Natural killer cell treated with Interleukin-12 subunit alpha and Interleukin-12 subunit beta and Interleukin-15 and Interleukin-18, amount 100 ng/mL, for 72 hours (primary cell): ENCODE measurements around the gene SLC25A13. TPM values are rescaled to one million over a fixed set of nuclear protein-coding genes. Genes with fewer than 3 reads are reported as not detected.

ENCODE experiments used
- ATAC-seq, 2 donors: fragments of 150-1000 bp; cut with Tn5 transposase in 1 of 2; sonication (Bioruptor Pico), chemical (Tn5 transposase) in 1 of 2; 2 replicates each; pipeline ENCODE4 v1.10.0; 2021
- DNase-seq: peaks from one replicate; pipeline ENCODE4 v3.0.0; 2022; ENCODE audit warnings: low spot score
- H3K27ac Mint-ChIP-seq, 2 donors: 1 replicate in 1 of 2; 2 replicates in 1 of 2; pipeline ENCODE4 v1.8.0; 2022; ENCODE audit warnings: mixed read lengths in 2 of 2, mild to moderate bottlenecking in 1 of 2, moderate library complexity in 1 of 2
- H3K27me3 Mint-ChIP-seq, 2 donors: 1 replicate in 1 of 2; 2 replicates in 1 of 2; pipeline ENCODE4 v1.8.0; 2022; ENCODE audit warnings: mixed read lengths in 2 of 2
- H3K36me3 Mint-ChIP-seq: one replicate; pipeline ENCODE4 v1.8.0; 2022; ENCODE audit warnings: mixed read lengths
- H3K4me1 Mint-ChIP-seq, 2 donors: 1 replicate in 1 of 2; 2 replicates in 1 of 2; pipeline ENCODE4 v1.8.0; 2022; ENCODE audit warnings: low read depth in 2 of 2, mixed read lengths in 2 of 2, mild to moderate bottlenecking in 1 of 2
- H3K4me3 Mint-ChIP-seq: one replicate; pipeline ENCODE4 v1.8.0; 2022; ENCODE audit warnings: mixed read lengths
- H3K9me3 Mint-ChIP-seq: 2 replicates; pipeline ENCODE4 v1.8.0; 2022; ENCODE audit warnings: mixed read lengths
- total RNA-seq, 2 donors: library from RNA; stranded (reverse); gene quantifications; one replicate each; pipeline ENCODE4 v1.2.3, GENCODE V29; 2022

The SLC25A13 gene
- total RNA-seq, 2 donors from 2014 or later = 15.9 to 17.0 TPM

DNA sequence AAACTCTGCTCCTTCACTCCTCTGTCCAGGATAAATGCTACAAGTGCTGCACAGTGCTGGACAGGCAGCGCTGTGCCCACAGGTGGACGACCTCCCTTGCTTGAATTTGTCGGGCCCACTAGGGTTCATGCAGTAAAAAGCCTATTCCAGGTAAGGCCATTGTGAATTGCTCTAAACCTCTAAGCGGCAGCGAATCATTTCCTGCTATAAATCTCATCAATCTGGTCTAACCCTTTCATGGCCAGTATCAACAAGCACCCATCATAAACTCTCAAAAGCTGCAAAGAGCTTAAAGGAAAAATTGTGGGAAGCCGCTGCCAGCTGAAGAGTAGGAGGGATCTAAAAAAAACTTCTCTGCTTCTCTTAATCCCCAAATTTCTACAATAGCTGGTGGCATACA, 134.2 kb downstream of the SLC25A13 start:
- Mint-ChIP-seq H3K36me3 (peaks cover 12% of the 10 kb centered on the region), H3K9me3 (no peaks in the 10 kb centered on the region), H3K4me3 (no peak overlapping the region), H3K27me3 (no peaks in the 10 kb centered on the region), H3K27ac (no peak overlapping the region), H3K4me1 (no peaks in the 10 kb centered on the region)
- ATAC-seq (no peak), DNase-seq (no peak)

DNA sequence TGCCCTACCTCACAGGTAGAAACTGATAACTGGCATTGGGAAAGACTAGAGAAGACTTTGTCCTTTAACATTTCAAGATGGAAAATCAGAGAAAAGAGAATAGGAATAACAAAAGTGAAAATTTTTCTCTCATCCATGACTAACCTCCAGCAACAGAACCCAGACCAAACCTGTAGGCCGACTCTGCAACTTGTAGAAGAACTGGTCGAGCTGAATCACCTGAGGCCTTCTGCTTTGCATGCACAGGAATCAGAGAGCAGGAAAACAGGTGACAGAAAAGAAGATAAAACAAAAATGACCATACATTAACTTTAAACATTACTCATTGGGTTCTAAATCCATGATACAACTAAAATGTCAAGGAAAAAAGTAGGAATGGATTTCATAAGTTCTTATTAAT, 137.1 kb downstream of the SLC25A13 start:
- Mint-ChIP-seq H3K36me3 (peaks cover 6% of the 10 kb centered on the region), H3K27me3 (no peaks in the 10 kb centered on the region), H3K9me3 (no peaks in the 10 kb centered on the region), H3K4me3 (no peak overlapping the region), H3K4me1 (no peaks in the 10 kb centered on the region), H3K27ac (no peak overlapping the region)
- no peak for ATAC-seq
- no peak for DNase-seq

DNA sequence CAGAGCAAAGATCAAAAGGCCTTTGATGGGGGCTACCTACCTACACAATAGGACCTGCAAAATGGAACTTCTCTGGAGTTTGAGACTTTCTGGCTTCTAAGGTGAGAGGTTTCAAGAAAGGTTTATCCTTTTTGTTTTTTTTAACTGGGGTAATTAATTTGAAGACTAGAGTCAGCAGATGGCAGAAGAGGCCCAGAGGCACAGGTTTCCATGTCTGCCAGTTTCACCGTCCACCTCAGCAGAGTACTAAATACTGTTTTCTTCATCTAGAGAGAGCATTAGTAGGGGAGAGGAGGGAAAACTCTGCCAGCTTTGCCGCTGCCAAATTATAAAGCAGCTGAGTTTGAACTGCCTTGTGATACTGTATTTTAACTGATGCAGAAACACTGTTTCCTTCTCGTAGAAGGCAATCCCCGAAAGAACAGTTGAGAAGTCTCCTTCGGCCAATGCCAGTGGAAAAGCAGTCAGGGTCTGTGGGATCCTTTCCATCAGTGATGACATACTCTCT, 138.7 kb downstream of the SLC25A13 start:
- H3K9me3 Mint-ChIP-seq = no peaks in the 10 kb centered on the region
- no peak for DNase-seq
- H3K36me3 Mint-ChIP-seq = peaks cover 6% of the 10 kb centered on the region
- no peak overlapping the region for H3K27ac Mint-ChIP-seq
- no peaks in the 10 kb centered on the region for H3K27me3 Mint-ChIP-seq
- H3K4me3 Mint-ChIP-seq = no peak overlapping the region
- no peaks in the 10 kb centered on the region for H3K4me1 Mint-ChIP-seq
- ATAC-seq = no peak

DNA sequence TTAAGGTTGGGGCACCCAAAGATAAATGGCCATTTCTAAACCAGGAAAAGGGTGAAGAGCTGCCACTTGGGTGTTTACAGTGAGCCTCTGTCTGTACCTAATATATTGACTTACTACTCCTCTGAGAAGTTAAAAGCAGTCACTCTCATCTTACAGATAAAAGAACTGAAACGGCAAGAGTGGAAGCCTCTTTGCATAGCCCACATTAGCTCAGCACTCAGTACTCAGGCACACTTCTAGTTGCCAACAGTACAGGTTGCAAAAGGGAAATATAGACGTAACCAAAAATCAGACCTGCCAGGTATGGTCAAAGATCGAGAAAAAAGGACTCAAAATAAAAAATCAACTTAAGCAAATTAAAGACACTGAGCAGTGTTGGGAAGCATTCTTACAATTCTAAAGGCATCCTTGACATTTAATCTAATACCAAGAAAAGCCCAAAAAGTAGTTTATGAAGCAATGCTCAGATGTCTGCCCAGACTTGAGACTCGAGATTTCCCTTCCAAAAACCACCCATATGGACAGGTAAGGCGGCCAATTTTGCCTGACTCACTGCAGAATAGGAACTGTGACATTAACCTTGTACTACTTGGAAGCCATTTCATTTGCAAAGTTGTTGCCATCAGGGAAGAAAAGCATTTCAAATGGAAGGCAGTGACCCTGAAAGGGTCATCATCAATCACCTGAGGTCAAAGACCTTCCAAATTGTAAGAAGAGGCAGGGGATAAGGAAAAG, 139.3 kb downstream of the SLC25A13 start:
- Mint-ChIP-seq H3K36me3 (peaks cover 9% of the 10 kb centered on the region), H3K9me3 (no peaks in the 10 kb centered on the region), H3K4me3 (no peak overlapping the region), H3K27me3 (no peaks in the 10 kb centered on the region), H3K27ac (no peak overlapping the region), H3K4me1 (no peaks in the 10 kb centered on the region)
- no peak for DNase-seq
- no peak for ATAC-seq

DNA sequence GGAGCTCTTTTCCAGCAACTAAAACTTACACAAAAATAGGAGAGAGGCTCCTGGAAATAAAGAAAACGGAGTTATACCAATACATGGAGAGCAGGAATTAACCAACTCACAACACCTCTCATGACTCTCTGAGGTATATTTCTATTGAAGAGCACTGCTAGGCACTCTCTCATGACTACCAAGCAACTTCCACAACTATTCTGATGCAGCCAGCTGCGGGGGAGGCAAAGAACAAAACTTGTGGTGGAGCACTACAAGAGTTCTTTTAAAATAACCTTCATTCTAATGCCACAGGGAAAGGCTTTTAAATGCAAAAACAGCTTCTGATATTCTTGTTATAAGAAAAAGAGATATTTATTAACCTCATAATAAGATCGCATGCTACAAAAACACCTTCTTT, 140.7 kb downstream of the SLC25A13 start:
- H3K4me3 Mint-ChIP-seq = no peak overlapping the region
- DNase-seq = no peak
- no peaks in the 10 kb centered on the region for H3K9me3 Mint-ChIP-seq
- H3K27me3 Mint-ChIP-seq = no peaks in the 10 kb centered on the region
- ATAC-seq = no peak
- no peak overlapping the region for H3K27ac Mint-ChIP-seq
- peaks cover 10% of the 10 kb centered on the region for H3K36me3 Mint-ChIP-seq
- no peaks in the 10 kb centered on the region for H3K4me1 Mint-ChIP-seq

DNA sequence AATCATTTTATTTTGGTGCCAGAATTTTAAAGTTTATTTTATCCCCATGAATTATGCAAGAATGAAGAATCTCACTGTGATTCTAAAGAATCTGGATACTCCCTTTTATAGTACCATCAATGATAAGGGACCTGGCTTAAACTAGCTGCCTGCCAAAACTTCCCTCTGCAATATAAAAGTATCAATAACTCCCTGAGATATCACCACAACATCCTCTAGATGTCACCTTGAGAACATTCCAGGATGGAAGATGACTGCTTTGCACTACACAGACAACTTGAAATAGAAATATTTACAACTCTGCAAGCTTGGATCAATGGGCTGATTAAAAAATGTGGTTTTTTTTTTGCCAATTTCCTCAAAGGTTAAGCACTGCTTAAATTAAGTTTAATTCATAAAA, 142.1 kb downstream of the SLC25A13 start:
- Mint-ChIP-seq H3K27me3 (no peaks in the 10 kb centered on the region), H3K4me1 (no peaks in the 10 kb centered on the region), H3K9me3 (no peaks in the 10 kb centered on the region), H3K27ac (no peak overlapping the region), H3K36me3 (peaks cover 10% of the 10 kb centered on the region), H3K4me3 (no peak overlapping the region)
- DNase-seq (no peak), ATAC-seq (no peak)

DNA sequence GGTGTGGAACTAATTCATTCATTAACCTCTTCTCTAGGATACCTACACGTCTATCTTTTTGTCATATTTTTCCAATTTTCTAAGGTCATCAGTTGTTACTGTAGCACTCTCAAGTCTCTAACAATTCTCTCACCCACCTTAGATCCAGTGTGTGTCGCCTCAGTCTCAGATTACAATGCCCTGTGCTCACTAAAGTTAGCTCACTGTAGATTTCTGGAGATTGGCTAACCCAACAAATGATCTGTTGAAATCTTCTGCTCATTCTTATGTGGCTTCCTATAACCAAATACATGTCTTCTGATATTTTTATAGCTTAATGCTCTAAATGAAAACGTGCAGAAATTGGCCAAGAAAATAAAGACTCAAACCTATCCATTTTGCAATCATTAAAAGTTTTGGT, 142.6 kb downstream of the SLC25A13 start:
- no peak for ATAC-seq
- Mint-ChIP-seq H3K27me3 (no peaks in the 10 kb centered on the region), H3K36me3 (peaks cover 10% of the 10 kb centered on the region), H3K27ac (no peak overlapping the region), H3K4me3 (no peak overlapping the region), H3K4me1 (no peaks in the 10 kb centered on the region), H3K9me3 (no peaks in the 10 kb centered on the region)
- DNase-seq = no peak

DNA sequence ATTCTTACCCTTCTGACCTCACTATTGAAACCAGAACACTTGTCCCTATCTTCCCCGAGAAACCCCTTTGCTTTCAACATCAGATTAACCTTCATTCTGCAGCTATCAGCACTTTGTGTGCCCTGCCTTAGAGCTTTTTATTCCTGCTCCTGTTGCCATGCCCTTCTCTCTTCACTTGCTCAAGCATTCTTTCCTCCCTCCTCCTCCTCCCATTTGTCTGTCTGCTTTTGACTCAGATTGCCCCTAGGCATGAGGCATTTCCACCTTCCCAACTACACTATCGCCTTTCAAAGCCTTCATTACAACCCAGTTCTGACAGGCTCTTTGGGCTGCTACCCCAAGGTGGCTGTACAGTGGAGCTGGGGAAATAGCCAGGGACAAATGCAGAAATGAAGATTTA, 143.3 kb downstream of the SLC25A13 start:
- peaks cover 10% of the 10 kb centered on the region for H3K36me3 Mint-ChIP-seq
- H3K4me3 Mint-ChIP-seq = no peak overlapping the region
- no peaks in the 10 kb centered on the region for H3K9me3 Mint-ChIP-seq
- no peak for ATAC-seq
- no peak for DNase-seq
- H3K4me1 Mint-ChIP-seq = no peaks in the 10 kb centered on the region
- no peak overlapping the region for H3K27ac Mint-ChIP-seq
- no peaks in the 10 kb centered on the region for H3K27me3 Mint-ChIP-seq

DNA sequence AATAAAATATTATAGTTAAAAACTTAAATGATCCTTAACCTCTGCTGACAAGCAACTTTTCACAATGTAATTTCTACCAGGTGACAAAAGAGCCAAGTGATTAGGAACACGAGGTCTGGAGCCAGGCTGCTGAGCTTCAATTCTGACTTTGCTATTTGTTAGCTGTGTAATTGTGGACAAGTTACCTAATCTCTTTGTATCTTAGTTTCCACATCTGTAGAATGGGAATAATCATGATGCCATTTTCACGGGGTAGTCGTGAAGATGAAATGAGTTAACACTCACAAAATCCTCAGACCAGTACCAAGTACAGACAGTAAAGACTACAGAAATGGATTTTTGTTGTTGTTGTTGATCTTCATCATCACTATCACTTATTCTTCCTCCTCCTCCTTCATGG, 144.5 kb downstream of the SLC25A13 start:
- no peak for ATAC-seq
- no peak for DNase-seq
- Mint-ChIP-seq H3K27ac (no peak overlapping the region), H3K4me3 (no peak overlapping the region), H3K27me3 (no peaks in the 10 kb centered on the region), H3K9me3 (no peaks in the 10 kb centered on the region), H3K36me3 (peaks cover 4% of the 10 kb centered on the region), H3K4me1 (no peaks in the 10 kb centered on the region)

DNA sequence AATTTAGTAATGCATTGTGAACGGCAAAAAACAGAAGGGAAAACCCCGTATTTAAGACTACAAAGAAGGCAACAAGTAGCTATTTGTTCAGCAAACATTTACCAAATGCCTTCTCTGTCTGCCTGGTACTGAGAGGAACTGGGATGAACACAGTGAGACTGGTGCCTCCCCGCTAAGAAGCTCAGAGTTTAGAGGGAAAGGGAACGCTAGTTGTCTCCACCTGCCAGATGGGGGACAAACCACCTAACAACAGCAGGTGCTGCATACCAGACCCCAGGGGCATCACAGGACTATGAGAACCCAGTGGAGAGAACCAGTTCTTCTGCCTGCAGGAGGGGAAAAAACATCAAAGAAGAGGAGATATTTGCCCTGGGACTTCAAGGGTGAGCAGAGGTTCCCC, 147.1 kb downstream of the SLC25A13 start:
- Mint-ChIP-seq H3K27me3 (no peaks in the 10 kb centered on the region), H3K4me1 (no peaks in the 10 kb centered on the region), H3K27ac (no peak overlapping the region), H3K9me3 (no peaks in the 10 kb centered on the region), H3K36me3 (peaks cover 4% of the 10 kb centered on the region), H3K4me3 (no peak overlapping the region)
- ATAC-seq (no peak), DNase-seq (no peak)

DNA sequence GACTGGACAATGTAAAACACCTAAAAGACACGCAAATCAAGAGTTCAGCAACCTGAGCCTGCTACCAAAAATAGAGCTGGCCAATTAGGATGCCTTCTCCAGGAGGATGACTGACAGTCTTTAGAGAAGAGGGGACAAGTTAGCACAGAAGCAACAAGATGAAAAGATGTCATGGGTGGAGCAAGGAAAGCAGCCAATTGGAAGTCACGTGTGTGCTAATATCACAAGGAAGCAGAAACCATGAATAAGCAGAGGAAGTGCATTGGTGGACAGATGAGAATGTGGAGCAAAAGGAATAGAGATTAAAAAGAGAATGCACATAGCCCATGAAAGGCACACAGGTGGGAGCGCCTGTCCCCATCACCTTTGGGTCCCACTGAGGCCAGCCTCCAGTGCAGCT, 148.1 kb downstream of the SLC25A13 start:
- Mint-ChIP-seq H3K4me3 (no peak overlapping the region), H3K9me3 (no peaks in the 10 kb centered on the region), H3K27ac (no peak overlapping the region), H3K27me3 (no peaks in the 10 kb centered on the region), H3K36me3 (peaks cover 4% of the 10 kb centered on the region), H3K4me1 (no peaks in the 10 kb centered on the region)
- DNase-seq (no peak), ATAC-seq (no peak)

DNA sequence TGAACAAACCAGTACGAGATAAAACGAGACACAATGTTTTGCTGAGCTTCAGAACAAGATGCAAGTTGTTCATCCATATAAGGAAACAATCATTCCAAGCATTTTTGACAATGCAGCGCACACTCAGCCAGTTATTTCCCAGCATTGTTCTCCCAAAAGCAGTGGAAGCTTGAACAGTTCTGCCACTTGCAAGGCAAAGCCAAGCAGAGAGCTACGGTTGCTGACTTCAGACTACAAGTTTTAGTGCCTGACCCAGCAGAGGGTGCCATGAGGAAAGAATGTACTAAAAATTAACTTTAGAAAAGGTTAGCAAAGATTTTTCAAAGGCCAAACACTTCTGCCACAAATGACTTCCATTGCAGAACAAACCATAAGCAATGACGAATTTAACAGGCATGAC, 152.5 kb downstream of the SLC25A13 start:
- Mint-ChIP-seq H3K9me3 (no peaks in the 10 kb centered on the region), H3K27ac (no peak overlapping the region), H3K4me3 (no peak overlapping the region)

DNA sequence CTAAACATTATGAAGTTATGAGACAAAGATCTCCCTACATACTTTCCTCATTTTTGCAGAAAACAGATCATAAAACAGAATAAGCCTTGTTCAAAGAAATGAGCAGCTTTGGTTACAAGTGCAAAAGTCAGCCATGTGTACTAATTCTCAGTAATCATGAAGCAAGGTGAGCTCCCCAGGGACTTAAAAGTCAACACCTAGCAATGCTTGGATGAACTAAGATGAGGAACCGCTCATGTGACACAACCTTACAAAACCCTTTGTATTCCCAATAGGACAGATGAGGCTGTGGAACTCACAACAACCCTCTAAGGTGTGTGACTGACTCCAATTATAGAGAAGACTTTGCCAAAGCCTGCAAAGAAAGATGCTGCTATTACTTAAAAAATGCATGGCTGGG, 154.5 kb downstream of the SLC25A13 start:
- Mint-ChIP-seq H3K4me1 (peaks cover 0 to 3% of the 10 kb centered on the region in 2 donors), H3K9me3 (peaks cover under 1% of the 10 kb centered on the region), H3K36me3 (peaks cover 1% of the 10 kb centered on the region), H3K27me3 (no peaks in the 10 kb centered on the region), H3K4me3 (no peak overlapping the region), H3K27ac (no peak overlapping the region)
- no peak for DNase-seq
- ATAC-seq = no peak

More for the DNA sequence above, 152.5 kb downstream of the SLC25A13 start:
- Mint-ChIP-seq H3K36me3 (no peaks in the 10 kb centered on the region), H3K27me3 (no peaks in the 10 kb centered on the region), H3K4me1 (peaks cover 0 to 3% of the 10 kb centered on the region in 2 donors)
- ATAC-seq = no peak
- DNase-seq = no peak

DNA sequence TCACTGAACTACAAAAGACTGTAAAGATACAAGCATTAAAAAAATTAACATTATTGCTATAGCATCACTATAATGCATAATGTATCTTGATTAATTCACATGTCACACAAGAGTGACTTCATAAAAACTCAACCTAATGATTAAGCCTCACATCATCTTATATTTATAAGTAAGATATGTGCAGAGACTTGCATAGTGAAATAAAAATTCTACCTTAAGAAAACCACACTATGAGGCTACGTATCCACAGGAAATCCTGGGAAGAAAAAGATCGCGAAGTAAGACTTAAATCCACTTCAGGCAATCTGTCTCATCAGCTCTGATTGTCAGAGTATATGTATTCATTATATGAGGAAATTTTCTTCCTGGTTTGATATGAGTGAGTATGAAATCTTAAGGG, 160.0 kb downstream of the SLC25A13 start:
- no peak overlapping the region for H3K27ac Mint-ChIP-seq
- no peak overlapping the region for H3K4me3 Mint-ChIP-seq
- DNase-seq (no peak), ATAC-seq (no peak)
- peaks cover 4% of the 10 kb centered on the region for H3K9me3 Mint-ChIP-seq
- peaks cover 0 to 9% of the 10 kb centered on the region in 2 donors for H3K4me1 Mint-ChIP-seq
- H3K27me3 Mint-ChIP-seq = no peaks in the 10 kb centered on the region
- H3K36me3 Mint-ChIP-seq = peaks cover 10% of the 10 kb centered on the region

DNA sequence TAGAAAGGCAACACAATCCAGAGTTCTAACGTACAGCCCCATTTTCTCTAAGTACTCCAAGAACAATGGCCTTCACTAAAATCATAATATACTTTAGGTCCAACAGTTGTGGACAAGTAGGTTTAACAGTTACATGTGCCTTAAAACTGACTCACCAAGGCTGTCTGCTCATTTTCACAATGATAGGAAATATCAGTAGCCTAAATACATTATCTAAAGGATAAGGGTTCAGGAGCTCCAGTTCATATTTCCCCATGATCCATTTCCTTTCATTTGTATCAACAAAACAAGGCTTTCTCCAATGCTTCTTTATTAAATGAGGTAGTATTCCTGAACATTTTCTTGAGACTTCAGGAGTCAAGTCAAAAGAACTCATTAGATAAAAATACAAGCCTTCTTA, 164.0 kb downstream of the SLC25A13 start:
- no peak for ATAC-seq
- DNase-seq = no peak
- H3K27me3 Mint-ChIP-seq = no peaks in the 10 kb centered on the region
- no peak overlapping the region for H3K4me3 Mint-ChIP-seq
- peaks cover 4% of the 10 kb centered on the region for H3K9me3 Mint-ChIP-seq
- peaks cover 0 to 6% of the 10 kb centered on the region in 2 donors for H3K4me1 Mint-ChIP-seq
- H3K36me3 Mint-ChIP-seq = peaks cover 10% of the 10 kb centered on the region
- H3K27ac Mint-ChIP-seq = no peak overlapping the region
